ENCODE measurements around the gene STXBP2.

STXBP2 gene

GRCh38 chr19:7612282-7613274, 24.3 kb upstream of the STXBP2 start:
- DNase-seq (ENCODE audit: low spot score) = no peak

GRCh38 chr19:7614859-7615741, 21.8 kb upstream of the STXBP2 start:
- no peak for DNase-seq (ENCODE audit: low spot score)

GRCh38 chr19:7617172-7617571, 19.7 kb upstream of the STXBP2 start:
- no peak for DNase-seq (ENCODE audit: low spot score)

- no peak for DNase-seq (ENCODE audit: low spot score)
These were observed 19.2 kb upstream of the STXBP2 start for GRCh38 chr19:7617735-7618134.

DNA sequence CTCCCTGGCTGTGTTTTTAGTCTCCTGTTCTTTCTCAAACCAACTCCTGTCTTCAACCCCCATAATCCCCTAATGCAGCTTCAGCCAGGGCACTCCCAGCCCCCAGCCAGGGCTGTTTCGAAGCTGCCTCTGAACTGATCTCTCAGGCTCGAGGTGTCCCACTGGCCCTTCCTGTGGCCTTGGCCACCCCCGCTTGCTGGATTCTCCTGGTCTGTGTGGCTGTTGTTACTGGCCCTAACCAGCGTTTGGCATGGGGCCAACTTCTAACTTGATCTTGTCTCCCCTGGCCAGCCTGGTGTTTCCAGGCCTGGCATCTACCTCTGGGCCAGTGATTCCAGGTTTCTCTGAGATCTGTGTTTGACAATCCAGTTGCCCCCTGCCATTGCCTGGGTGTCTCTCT, 18.6 kb upstream of the STXBP2 start:
- no peak for DNase-seq (ENCODE audit: low spot score)

GRCh38 chr19:7618771-7619510, 18.0 kb upstream of the STXBP2 start:
- DNase-seq (ENCODE audit: low spot score) = no peak

DNA sequence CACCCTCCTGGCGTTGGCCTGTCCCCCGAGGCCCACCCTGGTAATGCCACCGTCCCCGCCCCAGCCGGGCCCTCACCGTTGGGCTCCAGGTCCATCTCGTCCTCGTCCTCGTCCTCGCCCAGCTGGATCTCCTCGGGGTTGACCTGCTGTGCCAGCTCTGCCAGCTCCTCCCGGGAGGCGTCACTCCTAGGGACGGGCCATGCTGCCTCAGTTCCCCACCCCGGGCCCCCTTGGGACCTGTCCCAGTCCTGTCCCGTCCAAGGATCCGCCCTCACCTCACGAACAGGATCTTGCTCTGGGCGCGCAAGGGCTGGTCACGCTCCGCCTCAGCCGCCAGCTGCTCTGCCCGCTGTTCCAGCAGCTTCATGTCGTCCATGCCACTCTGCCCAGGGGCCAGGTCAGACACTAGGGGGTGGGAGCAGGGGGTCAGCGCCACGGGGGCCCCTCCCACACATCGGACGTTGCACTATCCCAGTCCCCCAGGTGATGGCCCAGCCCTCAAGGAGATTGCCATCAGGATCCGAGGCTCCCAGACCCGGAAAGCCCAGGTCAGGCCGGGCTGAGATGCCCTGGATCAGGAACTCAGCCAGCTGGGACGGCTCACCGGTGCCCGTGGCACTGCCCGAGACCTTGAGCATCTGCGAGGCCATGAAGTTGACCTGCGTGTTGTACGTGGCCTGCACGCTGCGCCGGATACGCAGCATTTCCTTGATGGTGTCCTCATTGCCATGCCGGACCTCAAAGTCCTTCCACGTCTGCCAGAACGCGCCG, 17.1 kb upstream of the STXBP2 start:
- no peak for DNase-seq (ENCODE audit: low spot score)

DNA sequence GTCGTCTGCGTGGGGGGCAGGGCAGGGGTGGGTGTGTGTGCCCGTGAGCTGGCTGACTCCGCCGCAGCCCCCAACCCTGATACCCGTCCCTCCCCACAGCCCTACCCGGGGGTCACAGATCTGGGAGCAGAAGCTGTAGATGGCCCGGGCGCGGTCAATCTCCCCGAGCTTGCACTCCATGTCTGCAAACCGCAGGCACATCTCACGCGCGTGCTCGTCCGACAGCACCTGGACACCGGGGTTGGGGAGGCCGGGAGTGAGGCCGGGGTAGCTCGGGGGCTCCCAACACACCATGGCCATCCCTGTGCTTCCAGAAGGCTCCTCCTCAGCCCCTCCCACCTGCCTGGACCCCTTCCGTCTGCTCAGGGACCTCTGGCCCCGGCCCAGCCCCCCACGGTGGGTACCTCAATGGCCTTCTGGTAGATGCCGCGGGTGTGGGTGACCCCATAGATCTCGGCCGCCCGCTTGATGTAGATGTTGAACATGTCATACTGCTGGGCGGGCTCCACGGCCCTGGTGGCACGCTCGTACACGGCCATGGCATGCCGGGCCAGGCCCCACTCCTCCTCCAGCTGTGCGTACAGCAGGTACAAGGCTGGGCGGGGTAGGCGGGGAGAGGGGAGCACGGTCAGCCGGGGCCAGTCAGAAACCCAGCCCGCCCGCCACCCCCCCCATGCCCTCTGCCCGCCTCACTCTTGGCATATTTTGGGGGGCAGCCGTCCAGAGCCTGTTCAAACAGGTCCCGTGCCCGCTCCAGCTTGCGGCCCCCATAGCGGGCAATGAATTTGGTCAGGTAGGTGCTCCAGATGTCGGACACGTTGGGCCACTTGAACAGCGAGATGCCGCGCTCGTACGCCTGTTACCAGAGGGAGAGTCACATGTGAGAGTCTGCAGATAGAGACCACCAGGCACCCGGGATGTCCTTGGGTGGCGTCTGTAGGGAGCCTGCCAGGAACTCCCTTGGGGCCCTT, 16.2 kb upstream of the STXBP2 start:
- DNase-seq (ENCODE audit: low spot score) = no peak

DNA sequence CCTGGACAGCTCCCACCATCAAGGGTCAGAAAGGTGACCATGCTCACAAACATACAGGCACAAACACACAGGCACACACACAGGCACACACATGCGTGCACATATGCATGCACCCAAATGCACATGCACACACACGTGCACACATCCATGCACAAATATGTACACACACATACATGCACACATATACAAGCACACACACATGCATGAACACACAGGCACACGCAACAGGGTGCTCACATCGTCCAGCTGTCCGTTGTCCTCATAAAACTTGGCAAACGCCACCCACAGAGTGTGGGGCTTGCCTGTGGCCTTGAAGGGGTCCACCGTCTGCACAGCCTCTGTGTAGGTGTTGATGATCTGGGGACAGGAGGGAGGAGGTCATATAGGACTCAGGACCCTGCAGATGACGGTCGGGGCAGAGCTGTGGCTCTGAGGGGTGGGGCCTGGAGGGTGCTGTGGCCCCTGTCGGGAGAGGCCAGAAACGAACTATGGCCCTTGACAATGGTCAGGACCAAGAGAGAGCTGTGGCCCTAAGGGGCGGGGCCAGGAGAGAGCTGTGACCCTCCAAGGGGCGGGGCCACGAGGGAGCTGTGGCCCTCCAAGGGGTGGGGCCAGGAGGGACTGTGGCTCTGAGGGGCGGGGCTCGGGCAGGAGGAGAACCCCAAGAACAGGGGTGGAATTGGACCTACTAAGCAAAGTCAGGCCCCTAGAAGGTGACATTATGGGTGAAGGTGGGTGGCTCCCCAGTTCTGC, 13.8 kb upstream of the STXBP2 start:
- no peak for DNase-seq (ENCODE audit: low spot score)

DNA sequence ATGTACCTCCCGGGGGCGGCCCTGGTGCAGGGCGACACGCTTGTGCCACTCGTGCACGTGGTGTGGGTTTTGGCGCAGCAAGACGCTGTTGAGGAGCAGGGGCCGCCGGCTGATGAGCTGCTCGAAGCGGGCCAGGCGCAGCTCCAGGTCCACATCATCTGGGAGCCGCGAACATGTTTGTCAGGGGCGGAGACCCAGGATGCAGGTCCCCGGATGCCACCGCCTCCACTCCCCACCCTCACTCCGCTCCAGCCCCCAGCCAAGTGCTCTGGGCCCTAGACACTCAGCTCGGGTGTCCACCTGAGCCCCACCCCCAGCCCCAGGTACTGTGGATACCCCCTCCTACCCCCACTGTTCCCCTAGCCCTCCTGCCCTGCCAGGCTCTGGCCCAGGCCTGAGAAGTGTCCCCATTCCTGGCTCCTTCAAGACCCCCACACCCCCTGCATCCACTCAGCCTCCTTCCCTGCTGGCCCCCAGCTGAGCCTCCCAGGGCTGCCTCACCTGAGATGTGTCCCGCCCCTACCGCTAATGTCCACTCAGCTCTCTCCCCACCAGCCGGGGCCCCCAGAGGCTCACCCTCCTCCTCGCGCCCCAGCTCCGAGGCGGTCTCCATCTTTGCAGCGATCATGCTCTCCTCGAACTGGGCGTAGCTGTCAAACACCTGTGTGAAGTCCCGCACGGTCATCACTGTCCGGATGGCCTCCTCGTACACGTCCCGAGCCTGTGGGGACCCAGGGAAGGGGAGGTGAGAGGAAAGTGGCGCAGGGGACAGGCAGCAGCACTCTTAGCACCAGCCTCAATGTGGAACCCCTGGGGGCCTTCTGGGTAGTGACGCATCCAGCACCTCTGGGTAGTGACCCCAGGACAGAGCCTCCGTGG, 12.9 kb upstream of the STXBP2 start:
- no peak for DNase-seq (ENCODE audit: low spot score)

DNA sequence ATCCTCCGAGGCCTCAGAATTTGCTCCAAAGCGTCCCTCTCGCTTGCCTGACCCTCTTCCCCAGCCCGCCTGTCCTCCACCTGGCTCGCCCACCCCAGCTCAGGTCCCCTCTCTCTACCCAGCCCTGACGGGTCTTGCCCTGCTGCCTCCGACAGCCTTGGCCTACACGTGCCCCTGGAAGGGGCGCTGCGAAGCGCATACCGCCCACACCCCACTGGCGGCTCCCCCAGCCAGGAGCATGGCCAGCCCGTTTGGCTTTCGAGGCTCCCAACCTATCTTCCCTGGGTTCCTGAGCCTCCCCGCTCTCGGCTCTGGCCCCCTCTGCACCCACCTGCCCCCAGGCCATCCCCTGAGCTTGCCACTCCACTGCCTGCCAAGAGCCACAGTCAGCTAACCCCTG, 12.1 kb upstream of the STXBP2 start:
- DNase-seq (ENCODE audit: low spot score) = no peak

DNA sequence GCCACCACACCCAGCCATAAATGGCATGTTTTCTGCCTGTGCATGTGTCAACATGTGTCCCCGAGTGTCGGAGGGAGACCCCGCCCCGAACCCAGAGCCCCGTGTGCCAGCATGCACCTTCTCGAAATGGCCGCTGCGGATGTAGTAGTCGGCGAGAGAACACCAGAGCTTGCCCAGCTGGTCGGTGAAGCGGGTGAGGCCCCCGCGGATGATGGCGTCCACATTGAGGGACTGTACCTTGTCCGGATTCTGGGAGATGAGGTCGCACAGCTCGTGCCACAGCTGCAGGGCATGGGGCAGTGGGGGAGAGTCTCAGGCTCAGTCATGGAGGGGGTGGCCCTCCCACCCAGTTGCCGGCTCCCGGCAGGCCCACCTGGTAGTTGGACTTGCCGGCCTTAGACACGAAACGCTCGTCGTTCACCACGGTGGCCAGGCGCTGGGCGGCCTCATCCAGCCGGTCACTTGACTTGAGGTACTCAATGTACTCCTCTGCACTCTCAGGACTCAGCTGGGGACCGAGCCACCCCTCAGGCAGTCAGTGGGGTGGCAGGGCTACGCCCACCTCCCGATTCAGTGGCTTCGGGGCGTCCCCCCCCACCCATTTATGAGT, 11.0 kb upstream of the STXBP2 start:
- DNase-seq (ENCODE audit: low spot score) = no peak

GRCh38 chr19:7627166-7627565, 9.7 kb upstream of the STXBP2 start:
- no peak for DNase-seq (ENCODE audit: low spot score)

DNA sequence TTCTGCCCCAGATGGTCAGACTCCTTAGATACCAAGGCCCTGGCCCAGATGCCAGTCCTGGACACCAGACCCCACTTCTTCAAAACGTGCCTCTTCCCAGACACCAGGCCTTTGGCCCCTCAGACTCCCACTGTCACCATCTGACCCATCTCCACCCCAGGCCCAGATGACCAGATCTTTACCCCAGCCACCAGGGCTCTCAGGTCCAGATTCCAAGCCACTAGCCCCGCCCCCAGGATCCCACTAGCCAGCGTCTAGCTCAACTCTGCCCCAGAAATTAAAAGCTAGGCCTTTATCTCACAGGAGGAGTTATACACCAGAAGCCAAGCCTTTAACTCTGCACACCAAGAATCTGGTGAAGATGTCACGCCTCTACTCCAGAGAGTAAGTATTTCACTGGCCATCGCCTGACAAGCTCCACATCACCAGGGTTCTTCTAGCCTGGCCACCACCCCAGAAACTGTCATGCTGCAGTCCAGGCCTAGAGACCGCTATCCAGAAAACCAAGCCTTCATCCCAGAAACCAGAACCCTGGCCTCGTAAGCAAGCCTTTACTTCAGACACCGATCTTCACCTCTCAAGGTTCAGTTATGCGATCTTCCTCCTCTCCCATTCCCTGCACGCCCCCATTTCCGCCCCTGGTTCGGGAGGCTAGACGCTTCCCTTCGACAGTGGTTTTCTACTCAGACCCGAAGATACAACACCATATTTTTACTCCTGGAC, 8.2 kb upstream of the STXBP2 start:
- no peak for DNase-seq (ENCODE audit: low spot score)

GRCh38 chr19:7629347-7630054, 7.4 kb upstream of the STXBP2 start, which contains the start of the genes PET100 and XAB2:
Gene PET100 (plus strand): TSS chr19:7629793. CDS start chr19:7629834, 41 bp downstream.
Gene XAB2 (minus strand): TSS chr19:7629545. CDS start chr19:7629527, 18 bp downstream.
- DNase-seq (ENCODE audit: low spot score) = peak; percentile 99

- no peak for DNase-seq (ENCODE audit: low spot score)
These were observed 5.3 kb upstream of the STXBP2 start for GRCh38 chr19:7631577-7631976.

All from RKO (cell line).